Non-pigmented ciliary epithelial cell (primary cell): ENCODE data around the gene OXSR1.
"Not testable (repeated sequence)": the region's sequence is repeated elsewhere in the genome, so short reads cannot be mapped to it uniquely, and the experiment has no call there.

ENCODE experiments used
- DNase-seq: peaks from one replicate; pipeline ENCODE4 v3.0.0-alpha.2; 2010; ENCODE audit warnings: low read depth

OXSR1 gene

GRCh38 chr3:38141952-38142273 lies 23.4 kb upstream of the OXSR1 start:
- no peak for DNase-seq

GRCh38 chr3:38142959-38143358 lies 22.4 kb upstream of the OXSR1 start:
- DNase-seq: no peak

- no peak for DNase-seq
These were observed 21.8 kb upstream of the OXSR1 start for GRCh38 chr3:38143511-38143910.

GRCh38 chr3:38146504-38146903 lies 18.8 kb upstream of the OXSR1 start:
- no peak for DNase-seq

GRCh38 chr3:38147421-38147820 lies 17.9 kb upstream of the OXSR1 start:
- no peak for DNase-seq

- no peak for DNase-seq
These were observed 16.9 kb upstream of the OXSR1 start for GRCh38 chr3:38148311-38148882.

GRCh38 chr3:38149708-38150107 lies 15.6 kb upstream of the OXSR1 start:
- no peak for DNase-seq

GRCh38 chr3:38150780-38151528 lies 14.4 kb upstream of the OXSR1 start:
- DNase-seq: no peak

GRCh38 chr3:38151667-38152265 lies 13.6 kb upstream of the OXSR1 start:
- DNase-seq: no peak

- no peak for DNase-seq
These were observed 12.7 kb upstream of the OXSR1 start for GRCh38 chr3:38152609-38153008.

- DNase-seq: no peak
These were observed 12.1 kb upstream of the OXSR1 start for GRCh38 chr3:38153221-38153620.

GRCh38 chr3:38154033-38154494 lies 11.3 kb upstream of the OXSR1 start:
- DNase-seq: no peak

GRCh38 chr3:38154625-38155255 lies 10.6 kb upstream of the OXSR1 start:
- no peak for DNase-seq

GRCh38 chr3:38155825-38156224 lies 9.5 kb upstream of the OXSR1 start:
- no peak for DNase-seq

GRCh38 chr3:38157117-38157516 lies 8.2 kb upstream of the OXSR1 start:
- DNase-seq: no peak

GRCh38 chr3:38157595-38157994 lies 7.7 kb upstream of the OXSR1 start:
- DNase-seq: no peak

- no peak for DNase-seq
These were observed 6.9 kb upstream of the OXSR1 start for GRCh38 chr3:38158472-38158871.

- DNase-seq: not testable (repeated sequence)
These were observed 4.6 kb upstream of the OXSR1 start for GRCh38 chr3:38160704-38161103.

- no peak for DNase-seq
These were observed 2.1 kb upstream of the OXSR1 start for GRCh38 chr3:38163117-38163840.

- DNase-seq: no peak
These were observed 1.3 kb upstream of the OXSR1 start for GRCh38 chr3:38163841-38164642.

- DNase-seq: no peak
These were observed 740 bp upstream of the OXSR1 start for GRCh38 chr3:38164643-38164951.
